Osteocyte (in vitro differentiated cells): ENCODE results near the gene KSR2. TPM values are rescaled to one million over a fixed set of nuclear protein-coding genes. Genes with fewer than 3 reads are reported as not detected.

Source experiments
- DNase-seq: peaks from one replicate; pipeline ENCODE4 v3.0.0; 2021; ENCODE audit warnings: mixed read lengths; ENCODE audit not compliant: unreplicated experiment; ENCODE audit errors: extremely low spot score
- H3K27ac Mint-ChIP-seq: one replicate; pipeline ENCODE4 v1.8.0; 2021; ENCODE audit warnings: mild to moderate bottlenecking, mixed read lengths; ENCODE audit not compliant: unreplicated experiment
- H3K27me3 Mint-ChIP-seq: one replicate; pipeline ENCODE4 v1.8.0; 2021; ENCODE audit warnings: mixed read lengths; ENCODE audit not compliant: unreplicated experiment
- H3K36me3 Mint-ChIP-seq: one replicate; pipeline ENCODE4 v1.8.0; 2021; ENCODE audit warnings: mixed read lengths; ENCODE audit not compliant: unreplicated experiment
- H3K4me1 Mint-ChIP-seq: one replicate; pipeline ENCODE4 v1.8.0; 2021; ENCODE audit warnings: mixed read lengths; ENCODE audit not compliant: unreplicated experiment
- H3K4me3 Mint-ChIP-seq: one replicate; pipeline ENCODE4 v1.8.0; 2021; ENCODE audit warnings: mild to moderate bottlenecking, moderate library complexity, mixed read lengths; ENCODE audit not compliant: unreplicated experiment
- H3K9me3 Mint-ChIP-seq: one replicate; pipeline ENCODE4 v1.8.0; 2021; ENCODE audit warnings: mixed read lengths; ENCODE audit not compliant: unreplicated experiment
- total RNA-seq: library from RNA; stranded (reverse); gene quantifications from 2 replicates; pipeline ENCODE4 v1.2.1, GENCODE V29; 2021
- TF ChIP-seq, protein P1 (sequence below): fragments of 200-600 bp; sonication (generic); IDR thresholded peaks from 2 replicates; pipeline ENCODE4 v1.5.0; 2021; ENCODE audit warnings: antibody characterized with exemption, mild to moderate bottlenecking, moderate library complexity

The KSR2 gene
- total RNA-seq, 1 donor from 2014 or later, result not detected

DNA sequence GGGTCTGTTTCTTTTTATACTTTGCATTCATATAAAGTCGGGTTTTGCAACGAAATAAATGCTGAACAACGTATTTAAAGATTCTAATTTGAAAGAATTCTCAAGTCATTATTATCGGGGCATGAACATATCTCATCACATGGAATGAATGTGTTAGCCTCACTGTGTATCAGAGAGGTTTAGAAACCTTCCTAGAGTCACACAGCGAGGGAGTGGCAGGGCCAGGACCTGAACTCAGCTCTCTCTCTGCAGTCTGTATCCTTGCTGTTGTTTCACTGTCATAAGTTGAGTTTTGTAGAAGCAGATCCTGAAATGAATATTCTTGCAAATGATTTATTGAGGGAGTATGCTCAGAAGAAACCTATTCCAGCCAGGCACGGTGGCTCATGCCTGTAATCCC is 398.2 kb downstream of the KSR2 start:
- H3K27me3 Mint-ChIP-seq, result peaks cover 4% of the 10 kb centered on the region
- no peaks in the 10 kb centered on the region for H3K36me3 Mint-ChIP-seq
- H3K4me3 Mint-ChIP-seq, result no peak overlapping the region
- peaks cover 2% of the 10 kb centered on the region for H3K4me1 Mint-ChIP-seq
- no peak for DNase-seq
- TF ChIP-seq, protein P1, sequence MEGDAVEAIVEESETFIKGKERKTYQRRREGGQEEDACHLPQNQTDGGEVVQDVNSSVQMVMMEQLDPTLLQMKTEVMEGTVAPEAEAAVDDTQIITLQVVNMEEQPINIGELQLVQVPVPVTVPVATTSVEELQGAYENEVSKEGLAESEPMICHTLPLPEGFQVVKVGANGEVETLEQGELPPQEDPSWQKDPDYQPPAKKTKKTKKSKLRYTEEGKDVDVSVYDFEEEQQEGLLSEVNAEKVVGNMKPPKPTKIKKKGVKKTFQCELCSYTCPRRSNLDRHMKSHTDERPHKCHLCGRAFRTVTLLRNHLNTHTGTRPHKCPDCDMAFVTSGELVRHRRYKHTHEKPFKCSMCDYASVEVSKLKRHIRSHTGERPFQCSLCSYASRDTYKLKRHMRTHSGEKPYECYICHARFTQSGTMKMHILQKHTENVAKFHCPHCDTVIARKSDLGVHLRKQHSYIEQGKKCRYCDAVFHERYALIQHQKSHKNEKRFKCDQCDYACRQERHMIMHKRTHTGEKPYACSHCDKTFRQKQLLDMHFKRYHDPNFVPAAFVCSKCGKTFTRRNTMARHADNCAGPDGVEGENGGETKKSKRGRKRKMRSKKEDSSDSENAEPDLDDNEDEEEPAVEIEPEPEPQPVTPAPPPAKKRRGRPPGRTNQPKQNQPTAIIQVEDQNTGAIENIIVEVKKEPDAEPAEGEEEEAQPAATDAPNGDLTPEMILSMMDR, result no peak
- H3K9me3 Mint-ChIP-seq, result no peaks in the 10 kb centered on the region
- H3K27ac Mint-ChIP-seq, result no peak overlapping the region

DNA sequence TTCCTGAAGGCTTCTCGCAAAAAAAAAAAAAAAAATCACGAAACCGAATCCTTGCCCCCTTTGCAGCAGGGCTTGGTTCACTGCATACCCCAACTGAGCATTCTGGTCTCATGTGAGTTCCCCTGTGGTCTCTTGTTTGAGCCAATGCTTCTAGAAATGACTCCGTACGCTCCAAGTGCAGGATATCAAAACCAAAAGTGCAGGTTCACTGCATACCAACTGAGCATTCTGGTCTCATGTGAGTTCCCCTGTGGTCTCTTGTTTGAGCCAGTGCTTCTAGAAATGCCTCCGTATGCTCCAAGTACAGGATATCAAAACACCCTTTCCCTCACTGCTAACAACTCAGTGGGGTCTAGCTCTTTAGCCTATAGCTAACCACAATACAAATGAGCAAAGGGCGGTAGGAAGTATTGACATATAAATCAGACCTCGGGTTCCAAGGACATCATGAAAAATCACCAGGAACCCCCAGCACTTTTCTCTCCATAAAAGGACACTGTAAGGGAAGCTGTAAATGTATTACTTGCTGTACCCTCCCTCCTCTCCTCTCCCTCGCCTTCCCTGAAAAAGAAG is 401.1 kb downstream of the KSR2 start:
- DNase-seq, result no peak
- H3K4me1 Mint-ChIP-seq, result peaks cover 11% of the 10 kb centered on the region
- H3K9me3 Mint-ChIP-seq, result no peaks in the 10 kb centered on the region
- H3K4me3 Mint-ChIP-seq, result no peak overlapping the region
- TF ChIP-seq, protein P1, result no peak
- H3K27me3 Mint-ChIP-seq, result no peaks in the 10 kb centered on the region
- no peaks in the 10 kb centered on the region for H3K36me3 Mint-ChIP-seq
- no peak overlapping the region for H3K27ac Mint-ChIP-seq

DNA sequence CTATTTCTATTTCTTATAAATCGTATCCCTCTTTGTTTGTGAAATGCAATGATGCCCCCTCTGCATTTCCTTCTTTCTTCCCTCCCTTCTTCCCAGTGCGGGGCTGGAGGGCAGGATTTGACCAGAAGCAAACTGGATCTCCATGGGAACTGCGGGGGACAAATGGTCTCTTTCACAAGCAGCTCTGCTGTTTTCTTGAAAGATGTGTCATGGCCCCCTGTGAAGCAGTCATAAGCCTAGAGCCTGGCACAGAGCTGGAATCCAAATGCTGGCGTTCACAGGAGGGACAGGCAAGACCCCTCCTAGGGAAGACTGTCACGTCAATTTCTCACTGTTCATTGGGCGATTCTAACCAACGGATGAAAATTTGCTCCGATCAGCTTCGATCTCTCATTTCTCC is 403.9 kb downstream of the KSR2 start:
- H3K9me3 Mint-ChIP-seq, result no peaks in the 10 kb centered on the region
- H3K4me1 Mint-ChIP-seq, result peaks cover 9% of the 10 kb centered on the region
- DNase-seq, result no peak
- peak overlapping the region; percentile 63 for H3K27ac Mint-ChIP-seq
- H3K27me3 Mint-ChIP-seq, result peaks cover 10% of the 10 kb centered on the region
- H3K4me3 Mint-ChIP-seq, result no peak overlapping the region
- TF ChIP-seq, protein P1, result no peak
- H3K36me3 Mint-ChIP-seq, result no peaks in the 10 kb centered on the region

DNA sequence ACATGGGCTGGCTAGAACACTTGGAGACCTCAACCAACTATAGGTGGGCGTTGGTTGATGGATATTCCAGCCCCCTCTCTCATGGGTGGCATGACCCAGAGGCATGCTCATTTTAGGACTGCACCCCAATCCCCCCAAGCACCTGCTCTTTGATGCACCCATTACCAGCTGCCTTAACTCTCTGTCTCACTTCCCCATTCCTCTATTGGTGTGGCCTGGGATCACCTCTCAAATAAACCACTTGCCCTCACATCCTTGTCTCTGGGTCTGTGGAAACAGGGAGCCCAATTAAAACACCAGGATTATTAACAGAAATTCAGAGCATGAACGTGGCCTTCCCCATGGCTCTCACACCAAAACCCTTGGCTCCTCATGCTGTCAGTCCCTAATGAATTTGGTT is 405.1 kb downstream of the KSR2 start:
- H3K27ac Mint-ChIP-seq, result no peak overlapping the region
- no peaks in the 10 kb centered on the region for H3K36me3 Mint-ChIP-seq
- no peaks in the 10 kb centered on the region for H3K9me3 Mint-ChIP-seq
- no peak for DNase-seq
- H3K4me3 Mint-ChIP-seq, result no peak overlapping the region
- TF ChIP-seq, protein P1, result no peak
- H3K27me3 Mint-ChIP-seq, result peaks cover 13% of the 10 kb centered on the region
- peaks cover 9% of the 10 kb centered on the region for H3K4me1 Mint-ChIP-seq

DNA sequence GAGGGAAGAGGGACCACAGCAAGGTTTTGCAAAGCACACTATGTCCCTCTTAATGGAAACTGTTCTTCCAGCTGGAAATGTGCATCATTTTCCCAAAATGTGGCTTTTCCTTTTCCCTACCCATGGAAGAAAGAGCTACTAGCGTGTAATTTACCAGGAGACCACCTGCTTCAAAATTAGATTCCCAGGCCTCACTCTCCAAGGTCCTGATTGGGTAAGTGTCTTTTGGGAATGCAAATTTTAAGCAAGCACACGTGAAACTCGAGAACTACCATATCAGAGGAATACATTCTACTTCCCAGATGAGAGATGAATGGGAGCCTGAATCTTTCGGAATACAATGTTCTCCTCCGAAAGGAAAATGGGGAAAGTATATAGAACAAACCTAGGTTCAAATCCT is 405.8 kb downstream of the KSR2 start:
- no peak overlapping the region for H3K4me3 Mint-ChIP-seq
- peaks cover 17% of the 10 kb centered on the region for H3K27me3 Mint-ChIP-seq
- no peak overlapping the region for H3K27ac Mint-ChIP-seq

More for the DNA sequence above, 405.8 kb downstream of the KSR2 start:
- TF ChIP-seq, protein P1, result no peak
- Mint-ChIP-seq H3K9me3 (no peaks in the 10 kb centered on the region), H3K36me3 (no peaks in the 10 kb centered on the region), H3K4me1 (peaks cover 9% of the 10 kb centered on the region)
- DNase-seq, result no peak
